HepG2 (cell line): ENCODE measurements around the gene THBD. TPM values are rescaled to one million over a fixed set of nuclear protein-coding genes. Genes with fewer than 3 reads are reported as not detected.
A peak's percentile ranks its signal among the peaks of the same experiment; 100 is the strongest.

Experiments
- ATAC-seq: fragments of 200-7000 bp; cut with Tn5 transposase; 3 replicates; pipeline ENCODE4 v1.9.1; 2020; ENCODE audit warnings: mild to moderate bottlenecking, moderate library complexity
- BruUV-seq: library from RNA; stranded (reverse); fragments of 400-500 nt; replicated peaks from 2 replicates; lab custom pipeline; 2021; lab: Mats Ljungman, UMichigan
- CTCF ChIA-PET: fragments of 300-600 bp; formaldehyde crosslinking; extraction: SDS; loops from one replicate; lab custom pipeline; 2021; ENCODE audit warnings: low total read pairs, inconsistent platforms, low intra/inter-chr PET ratio; lab: Yijun Ruan, JAX
- POLR2A ChIA-PET: fragments of 350-600 bp; sonication (Branson Sonifier 250); formaldehyde crosslinking; loops from one replicate; lab custom pipeline; 2020; ENCODE audit warnings: antibody characterized with exemption, inconsistent platforms; lab: Yijun Ruan, JAX
- DNase-seq: peaks from one replicate; pipeline ENCODE4 v3.0.0-alpha.2; 2015; ENCODE audit warnings: low spot score
- FAIRE-seq: peaks from 3 replicates; lab custom pipeline; 2011; peaks lifted over from hg19 to GRCh38; lab: Jason Lieb, UNC
- H2AFZ ChIP-seq: one replicate; pipeline ENCODE4 v1.6.1; 2011; ENCODE audit warnings: low read length, inconsistent platforms
- H3K27ac ChIP-seq: fragments of 300-600 bp; 3 replicates; pipeline ENCODE4 v1.8.0; 2011; ENCODE audit warnings: mixed run types, mild to moderate bottlenecking, mixed read lengths, low read length, inconsistent platforms; ENCODE audit not compliant: insufficient read depth; ENCODE audit errors: extremely low read length
- H3K27me3 ChIP-seq, 2 experiments: fragments of 200-600 bp in 1 of 2; 2 replicates in 1 of 2; 3 replicates in 1 of 2; pipeline versions ENCODE4 v1.6.0 to v1.8.0; 2011; ENCODE audit warnings: low read length in 2 of 2, mild to moderate bottlenecking in 2 of 2, moderate library complexity in 2 of 2, inconsistent platforms in 1 of 2; ENCODE audit not compliant: insufficient read depth in 2 of 2, control insufficient read depth in 1 of 2
- H3K36me3 ChIP-seq, 2 experiments: fragments of 200-600 bp in 1 of 2; replicated peaks in 1 of 2; 2 replicates in 1 of 2; 3 replicates in 1 of 2; pipeline versions ENCODE4 v1.5.1 to v1.8.0; 2011; ENCODE audit warnings: low read length in 2 of 2, inconsistent platforms in 1 of 2; ENCODE audit not compliant: insufficient read depth in 2 of 2, control insufficient read depth in 1 of 2
- H3K4me1 ChIP-seq: 2 replicates; pipeline ENCODE4 v1.5.1; 2012; ENCODE audit warnings: low read length, inconsistent platforms; ENCODE audit not compliant: insufficient read depth
- H3K4me2 ChIP-seq: 2 replicates; pipeline ENCODE4 v1.6.0; 2011; ENCODE audit warnings: low read depth, low read length, inconsistent platforms
- H3K4me3 ChIP-seq, 3 experiments: fragments of 200-600 bp in 1 of 3; sonication (generic), shearing (Covaris generic) in 1 of 3; replicated peaks in 1 of 3; 2 replicates each; pipeline ENCODE4 v1.5.1; 2011 to 2016; ENCODE audit warnings: low read length in 3 of 3, inconsistent platforms in 2 of 3, low read depth in 2 of 3, mild to moderate bottlenecking in 2 of 3, control low read depth in 1 of 3, mixed read lengths in 1 of 3; ENCODE audit not compliant: insufficient read depth in 1 of 3
- H3K79me2 ChIP-seq: one replicate; pipeline ENCODE4 v1.6.1; 2011; ENCODE audit warnings: low read length, inconsistent platforms; ENCODE audit not compliant: insufficient read depth
- H3K9ac ChIP-seq: 2 replicates; pipeline ENCODE4 v1.6.0; 2011; ENCODE audit warnings: mild to moderate bottlenecking, low read depth, low read length, inconsistent platforms; ENCODE audit not compliant: insufficient read depth
- H3K9me3 ChIP-seq: 2 replicates; pipeline ENCODE4 v1.5.1; 2012; ENCODE audit warnings: mild to moderate bottlenecking, low read length
- H4K20me1 ChIP-seq: 2 replicates; pipeline ENCODE4 v1.6.0; 2011; ENCODE audit warnings: inconsistent platforms, mild to moderate bottlenecking, low read length, moderate library complexity; ENCODE audit not compliant: insufficient read depth
- BCL6 ChIP-seq: IDR thresholded peaks from 2 replicates; pipeline ENCODE4 v1.6.1; 2016; ENCODE audit warnings: missing genetic modification reagents, missing compliant biosample characterization
- MBD4 ChIP-seq: IDR thresholded peaks from 2 replicates; pipeline ENCODE4 v1.6.1; 2012; ENCODE audit warnings: low read length, inconsistent platforms, borderline replicate concordance
- MZF1 ChIP-seq: sonication (generic); formaldehyde crosslinking; IDR thresholded peaks from 2 replicates; pipeline ENCODE4 v1.8.1; 2023; ENCODE audit warnings: mild to moderate bottlenecking, missing genetic modification reagents, borderline replicate concordance
- NKX3-1 ChIP-seq: sonication (generic); formaldehyde crosslinking; IDR thresholded peaks from 2 replicates; pipeline ENCODE4 v1.5.0; 2020; ENCODE audit warnings: missing genetic modification reagents
- NPAS2 ChIP-seq: sonication (generic); formaldehyde crosslinking; IDR thresholded peaks from 2 replicates; pipeline ENCODE4 v1.8.0; 2022; ENCODE audit warnings: mild to moderate bottlenecking, missing genetic modification reagents, borderline replicate concordance
- STAG1 ChIP-seq: sonication (generic); formaldehyde crosslinking; IDR thresholded peaks from 2 replicates; pipeline ENCODE4 v1.4.0; 2020; ENCODE audit warnings: missing genetic modification reagents
- TCF7 ChIP-seq: sonication (generic); IDR thresholded peaks from 2 replicates; pipeline ENCODE4 v1.6.1; 2016; ENCODE audit warnings: antibody characterized with exemption, low read depth
- ZFX ChIP-seq: sonication (generic); formaldehyde crosslinking; IDR thresholded peaks from 2 replicates; pipeline ENCODE4 v1.4.0; 2020; ENCODE audit warnings: mild to moderate bottlenecking, low read depth, missing genetic modification reagents, moderate library complexity
- ZNF10 ChIP-seq: sonication (generic); formaldehyde crosslinking; IDR thresholded peaks from 2 replicates; pipeline ENCODE4 v1.4.0; 2020; ENCODE audit warnings: mild to moderate bottlenecking, low read depth, missing genetic modification reagents, borderline replicate concordance
- ZNF546 ChIP-seq: sonication (generic); formaldehyde crosslinking; conservative IDR thresholded peaks from 2 replicates; pipeline ENCODE4 v1.8.1; 2023; ENCODE audit warnings: mild to moderate bottlenecking, missing genetic modification reagents
- WGBS: methylation state at CpG from one replicate; pipeline ENCODE4 v1.1.6; 2017; ENCODE audit warnings: low lambda C conversion rate; 5-methylcytosine and 5-hydroxymethylcytosine counted together
- in situ Hi-C: cut with HindIII; loops from 2 replicates; pipeline ENCODE4 v1.10.0; 2017; ENCODE audit warnings: low pct_unique_long_range_greater_than_20kb; ENCODE audit not compliant: extremely low pct_ligation_motif_present
- intact Hi-C: fragments of 100-400 bp; cut with micrococcal nuclease; formaldehyde crosslinking; loops from one replicate; pipeline ENCODE4 v1.10.0; 2022; ENCODE audit not compliant: unreplicated experiment
- polyA plus RNA-seq, 8 experiments: library from polyadenylated mRNA; depleted of rRNA in 3 of 8; stranded (reverse) in 7 of 8; unstranded in 1 of 8; fragments of >200 nt; fragmentation: Illumina TruSeq in 4 of 8; extraction: Trizol in 4 of 8; gene quantifications; 2 replicates each; pipeline versions ENCODE4 v1.2.1 to v1.2.3, GENCODE V29; 2011 to 2016; ENCODE audit warnings: low read depth in 4 of 8, missing spikeins in 1 of 8, mixed read lengths in 1 of 8; ENCODE audit not compliant: insufficient read depth in 1 of 8
- total RNA-seq, 5 experiments: library from RNA; depleted of rRNA; stranded (reverse); fragments of >200 nt; fragmentation: Illumina TruSeq; extraction: Trizol; gene quantifications; 2 replicates each; pipeline ENCODE4 v1.2.3, GENCODE V29; 2016; ENCODE audit warnings: low read depth in 1 of 5
- TF ChIP-seq, protein P1 (sequence below): sonication (generic); formaldehyde crosslinking; IDR thresholded peaks from 2 replicates; pipeline ENCODE4 v1.4.0; 2020; ENCODE audit warnings: missing genetic modification reagents
- TF ChIP-seq, protein P2 (sequence below): IDR thresholded peaks from 2 replicates; pipeline ENCODE4 v1.6.1; 2016; ENCODE audit warnings: missing compliant biosample characterization, missing genetic modification reagents, borderline replicate concordance
- TF ChIP-seq, protein P3 (sequence below): sonication (generic); formaldehyde crosslinking; IDR thresholded peaks from 2 replicates; pipeline ENCODE4 v1.4.0; 2020; ENCODE audit warnings: missing genetic modification reagents, low read depth, mild to moderate bottlenecking, borderline replicate concordance
- TF ChIP-seq, protein P4 (sequence below): sonication (generic); formaldehyde crosslinking; IDR thresholded peaks from 2 replicates; pipeline ENCODE4 v1.4.0; 2020; ENCODE audit warnings: low read depth, mild to moderate bottlenecking, missing genetic modification reagents
- TF ChIP-seq, protein P5 (sequence below): sonication (generic); formaldehyde crosslinking; IDR thresholded peaks from 2 replicates; pipeline ENCODE4 v1.5.0; 2020; ENCODE audit warnings: mild to moderate bottlenecking, missing genetic modification reagents, moderate library complexity
- TF ChIP-seq, protein P6 (sequence below): sonication (generic); formaldehyde crosslinking; IDR thresholded peaks from 2 replicates; pipeline ENCODE4 v1.4.0; 2020; ENCODE audit warnings: missing genetic modification reagents

Gene THBD
- total and polyA plus RNA-seq, 2 of the 13 experiments (the other 11 are each of a cell fraction or from before 2014, with no cell fraction given), result 0.03 TPM; not detected in 1

DNA sequence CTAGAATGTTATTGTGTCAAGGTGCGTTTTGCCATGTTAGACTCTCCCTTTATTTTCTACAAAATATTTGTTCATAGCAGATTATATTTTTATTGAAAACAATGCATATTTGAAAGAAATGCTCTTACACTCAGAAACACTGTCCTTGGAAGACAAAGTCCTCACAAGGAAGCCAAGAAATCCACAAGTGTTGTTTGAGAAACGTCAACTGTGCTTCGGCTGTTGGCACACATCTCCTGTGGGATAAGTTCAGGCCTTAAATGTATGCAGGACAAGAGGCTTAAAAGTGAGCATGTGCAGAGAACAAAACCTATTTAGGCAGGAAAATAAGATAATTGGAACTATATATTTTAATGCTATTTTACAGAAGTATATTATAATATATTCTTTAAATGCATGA is 9.5 kb upstream of the THBD start (continued):
- TF ChIP-seq, protein P1, sequence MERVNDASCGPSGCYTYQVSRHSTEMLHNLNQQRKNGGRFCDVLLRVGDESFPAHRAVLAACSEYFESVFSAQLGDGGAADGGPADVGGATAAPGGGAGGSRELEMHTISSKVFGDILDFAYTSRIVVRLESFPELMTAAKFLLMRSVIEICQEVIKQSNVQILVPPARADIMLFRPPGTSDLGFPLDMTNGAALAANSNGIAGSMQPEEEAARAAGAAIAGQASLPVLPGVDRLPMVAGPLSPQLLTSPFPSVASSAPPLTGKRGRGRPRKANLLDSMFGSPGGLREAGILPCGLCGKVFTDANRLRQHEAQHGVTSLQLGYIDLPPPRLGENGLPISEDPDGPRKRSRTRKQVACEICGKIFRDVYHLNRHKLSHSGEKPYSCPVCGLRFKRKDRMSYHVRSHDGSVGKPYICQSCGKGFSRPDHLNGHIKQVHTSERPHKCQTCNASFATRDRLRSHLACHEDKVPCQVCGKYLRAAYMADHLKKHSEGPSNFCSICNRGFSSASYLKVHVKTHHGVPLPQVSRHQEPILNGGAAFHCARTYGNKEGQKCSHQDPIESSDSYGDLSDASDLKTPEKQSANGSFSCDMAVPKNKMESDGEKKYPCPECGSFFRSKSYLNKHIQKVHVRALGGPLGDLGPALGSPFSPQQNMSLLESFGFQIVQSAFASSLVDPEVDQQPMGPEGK (CRISPR knock-in tag), result no peak
- no peak for TF ChIP-seq ZNF10 (CRISPR knock-in tag)
- TF ChIP-seq, protein P2, sequence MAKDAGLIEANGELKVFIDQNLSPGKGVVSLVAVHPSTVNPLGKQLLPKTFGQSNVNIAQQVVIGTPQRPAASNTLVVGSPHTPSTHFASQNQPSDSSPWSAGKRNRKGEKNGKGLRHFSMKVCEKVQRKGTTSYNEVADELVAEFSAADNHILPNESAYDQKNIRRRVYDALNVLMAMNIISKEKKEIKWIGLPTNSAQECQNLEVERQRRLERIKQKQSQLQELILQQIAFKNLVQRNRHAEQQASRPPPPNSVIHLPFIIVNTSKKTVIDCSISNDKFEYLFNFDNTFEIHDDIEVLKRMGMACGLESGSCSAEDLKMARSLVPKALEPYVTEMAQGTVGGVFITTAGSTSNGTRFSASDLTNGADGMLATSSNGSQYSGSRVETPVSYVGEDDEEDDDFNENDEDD, result no peak

DNA sequence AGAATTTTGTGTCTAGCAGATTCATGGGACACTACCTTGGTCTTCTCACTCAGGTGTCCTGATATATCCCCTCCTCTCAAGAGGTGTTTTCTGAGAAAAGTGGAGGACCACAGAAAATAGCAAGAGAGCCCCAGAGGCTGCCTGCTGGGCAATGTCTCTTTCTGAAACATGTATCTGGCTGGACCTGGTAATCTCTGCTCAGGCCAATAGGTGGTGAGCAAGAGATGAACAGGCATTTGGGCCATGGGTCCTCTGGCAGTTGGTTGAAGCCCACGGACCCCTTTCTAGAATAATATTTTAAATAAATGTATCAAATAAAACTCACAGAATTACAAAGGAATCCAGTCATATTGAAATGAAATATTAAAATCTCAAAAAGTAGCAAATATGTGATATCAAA is 8.8 kb upstream of the THBD start:
- CTCF ChIA-PET, result no interaction called here
- TF ChIP-seq ZNF546 (no peak), STAG1 (CRISPR knock-in tag) (peak; percentile 32; the same call in 1 of the 2 replicates), TCF7 (no peak), NPAS2 (no peak), ZFX (CRISPR knock-in tag) (no peak), NKX3-1 (CRISPR knock-in tag) (no peak), MBD4 (no peak), MZF1 (CRISPR knock-in tag) (no peak), BCL6 (no peak)
- TF ChIP-seq, protein P3, sequence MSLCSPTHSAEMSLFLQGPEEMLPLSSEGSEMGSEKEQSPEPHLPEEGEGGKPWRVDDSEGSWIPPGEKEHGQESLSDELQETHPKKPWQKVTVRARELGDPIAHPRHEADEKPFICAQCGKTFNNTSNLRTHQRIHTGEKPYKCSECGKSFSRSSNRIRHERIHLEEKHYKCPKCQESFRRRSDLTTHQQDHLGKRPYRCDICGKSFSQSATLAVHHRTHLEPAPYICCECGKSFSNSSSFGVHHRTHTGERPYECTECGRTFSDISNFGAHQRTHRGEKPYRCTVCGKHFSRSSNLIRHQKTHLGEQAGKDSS (CRISPR knock-in tag), result no peak
- TF ChIP-seq, protein P4, sequence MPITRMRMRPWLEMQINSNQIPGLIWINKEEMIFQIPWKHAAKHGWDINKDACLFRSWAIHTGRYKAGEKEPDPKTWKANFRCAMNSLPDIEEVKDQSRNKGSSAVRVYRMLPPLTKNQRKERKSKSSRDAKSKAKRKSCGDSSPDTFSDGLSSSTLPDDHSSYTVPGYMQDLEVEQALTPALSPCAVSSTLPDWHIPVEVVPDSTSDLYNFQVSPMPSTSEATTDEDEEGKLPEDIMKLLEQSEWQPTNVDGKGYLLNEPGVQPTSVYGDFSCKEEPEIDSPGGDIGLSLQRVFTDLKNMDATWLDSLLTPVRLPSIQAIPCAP (CRISPR knock-in tag), result no peak
- TF ChIP-seq, protein P5, sequence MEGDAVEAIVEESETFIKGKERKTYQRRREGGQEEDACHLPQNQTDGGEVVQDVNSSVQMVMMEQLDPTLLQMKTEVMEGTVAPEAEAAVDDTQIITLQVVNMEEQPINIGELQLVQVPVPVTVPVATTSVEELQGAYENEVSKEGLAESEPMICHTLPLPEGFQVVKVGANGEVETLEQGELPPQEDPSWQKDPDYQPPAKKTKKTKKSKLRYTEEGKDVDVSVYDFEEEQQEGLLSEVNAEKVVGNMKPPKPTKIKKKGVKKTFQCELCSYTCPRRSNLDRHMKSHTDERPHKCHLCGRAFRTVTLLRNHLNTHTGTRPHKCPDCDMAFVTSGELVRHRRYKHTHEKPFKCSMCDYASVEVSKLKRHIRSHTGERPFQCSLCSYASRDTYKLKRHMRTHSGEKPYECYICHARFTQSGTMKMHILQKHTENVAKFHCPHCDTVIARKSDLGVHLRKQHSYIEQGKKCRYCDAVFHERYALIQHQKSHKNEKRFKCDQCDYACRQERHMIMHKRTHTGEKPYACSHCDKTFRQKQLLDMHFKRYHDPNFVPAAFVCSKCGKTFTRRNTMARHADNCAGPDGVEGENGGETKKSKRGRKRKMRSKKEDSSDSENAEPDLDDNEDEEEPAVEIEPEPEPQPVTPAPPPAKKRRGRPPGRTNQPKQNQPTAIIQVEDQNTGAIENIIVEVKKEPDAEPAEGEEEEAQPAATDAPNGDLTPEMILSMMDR, result peak; percentile 19; the same call in 1 of the 2 replicates
- TF ChIP-seq, protein P6, sequence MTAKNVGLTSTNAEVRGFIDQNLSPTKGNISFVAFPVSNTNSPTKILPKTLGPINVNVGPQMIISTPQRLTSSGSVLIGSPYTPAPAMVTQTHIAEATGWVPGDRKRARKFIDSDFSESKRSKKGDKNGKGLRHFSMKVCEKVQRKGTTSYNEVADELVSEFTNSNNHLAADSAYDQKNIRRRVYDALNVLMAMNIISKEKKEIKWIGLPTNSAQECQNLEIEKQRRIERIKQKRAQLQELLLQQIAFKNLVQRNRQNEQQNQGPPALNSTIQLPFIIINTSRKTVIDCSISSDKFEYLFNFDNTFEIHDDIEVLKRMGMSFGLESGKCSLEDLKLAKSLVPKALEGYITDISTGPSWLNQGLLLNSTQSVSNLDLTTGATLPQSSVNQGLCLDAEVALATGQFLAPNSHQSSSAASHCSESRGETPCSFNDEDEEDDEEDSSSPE (CRISPR knock-in tag), result no peak

More for the DNA sequence above, 8.8 kb upstream of the THBD start:
- no peaks in the 10 kb centered on the region for H4K20me1 ChIP-seq
- DNase-seq (no peak), FAIRE-seq (no peak), ATAC-seq (no peak)
- intact Hi-C loops, result no loop called here
- H3K36me3 ChIP-seq, result no peaks in the 10 kb centered on the region
- H3K9ac ChIP-seq, result no peak overlapping the region
- no peak overlapping the region for H3K4me2 ChIP-seq
- no peak overlapping the region for H2AFZ ChIP-seq
- POLR2A ChIA-PET, result no interaction called here
- no peaks in the 10 kb centered on the region for H3K9me3 ChIP-seq
- 4% methylated on average over 1 of the region's 1 CpG for WGBS
- H3K79me2 ChIP-seq, result no peaks in the 10 kb centered on the region
- H3K4me1 ChIP-seq, result no peaks in the 10 kb centered on the region
- H3K27ac ChIP-seq, result no peak overlapping the region
- BruUV-seq, result no TSS peak
- in situ Hi-C loops, result no loop called here
- H3K27me3 ChIP-seq, result peaks cover 0 to 4% of the 10 kb centered on the region in 2 experiments; a peak in 1 of 5 replicates
- no peak overlapping the region for H3K4me3 ChIP-seq
